VCaP (cell line): ENCODE results near the gene PIK3C2G.
"Not testable (repeated sequence)": the region's sequence is repeated elsewhere in the genome, so short reads cannot be mapped to it uniquely, and the experiment has no call there.

Experiments
- H3K27ac ChIP-seq: fragments of 450-650 bp; 2 replicates; pipeline ENCODE4 v1.5.1; 2017
- TF ChIP-seq, protein P1 (sequence below): fragments of 450-650 bp; conservative IDR thresholded peaks from 2 replicates; pipeline ENCODE4 v1.5.1; 2017; ENCODE audit warnings: mild to moderate bottlenecking, moderate library complexity

The PIK3C2G gene

DNA sequence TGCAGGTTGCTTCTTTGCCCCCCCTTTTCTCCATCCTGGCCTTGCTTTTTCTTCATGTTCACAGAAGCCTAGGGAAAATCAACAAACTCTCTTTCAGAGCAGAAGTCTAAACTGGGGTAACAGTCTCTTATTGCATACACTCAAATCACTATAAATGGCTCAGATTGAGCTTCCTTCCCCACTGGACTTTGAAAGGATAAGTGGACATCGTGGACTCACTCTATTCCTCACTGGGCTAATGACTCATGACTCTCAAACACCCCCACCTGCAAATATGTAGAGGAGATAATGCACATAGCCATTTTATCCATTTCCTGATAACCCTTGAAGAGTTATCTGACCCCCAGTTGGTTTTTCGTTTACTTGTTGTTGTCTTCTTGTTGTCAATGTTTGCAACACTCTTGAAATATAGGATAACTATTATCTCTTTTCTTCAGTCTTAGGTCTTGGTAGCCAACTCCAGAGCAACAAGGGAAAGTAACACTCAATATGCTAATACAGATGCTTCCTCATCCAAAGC, 221.3 kb downstream of the PIK3C2G start:
- TF ChIP-seq, protein P1, sequence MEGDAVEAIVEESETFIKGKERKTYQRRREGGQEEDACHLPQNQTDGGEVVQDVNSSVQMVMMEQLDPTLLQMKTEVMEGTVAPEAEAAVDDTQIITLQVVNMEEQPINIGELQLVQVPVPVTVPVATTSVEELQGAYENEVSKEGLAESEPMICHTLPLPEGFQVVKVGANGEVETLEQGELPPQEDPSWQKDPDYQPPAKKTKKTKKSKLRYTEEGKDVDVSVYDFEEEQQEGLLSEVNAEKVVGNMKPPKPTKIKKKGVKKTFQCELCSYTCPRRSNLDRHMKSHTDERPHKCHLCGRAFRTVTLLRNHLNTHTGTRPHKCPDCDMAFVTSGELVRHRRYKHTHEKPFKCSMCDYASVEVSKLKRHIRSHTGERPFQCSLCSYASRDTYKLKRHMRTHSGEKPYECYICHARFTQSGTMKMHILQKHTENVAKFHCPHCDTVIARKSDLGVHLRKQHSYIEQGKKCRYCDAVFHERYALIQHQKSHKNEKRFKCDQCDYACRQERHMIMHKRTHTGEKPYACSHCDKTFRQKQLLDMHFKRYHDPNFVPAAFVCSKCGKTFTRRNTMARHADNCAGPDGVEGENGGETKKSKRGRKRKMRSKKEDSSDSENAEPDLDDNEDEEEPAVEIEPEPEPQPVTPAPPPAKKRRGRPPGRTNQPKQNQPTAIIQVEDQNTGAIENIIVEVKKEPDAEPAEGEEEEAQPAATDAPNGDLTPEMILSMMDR, result no peak
- H3K27ac ChIP-seq, result no peak overlapping the region

DNA sequence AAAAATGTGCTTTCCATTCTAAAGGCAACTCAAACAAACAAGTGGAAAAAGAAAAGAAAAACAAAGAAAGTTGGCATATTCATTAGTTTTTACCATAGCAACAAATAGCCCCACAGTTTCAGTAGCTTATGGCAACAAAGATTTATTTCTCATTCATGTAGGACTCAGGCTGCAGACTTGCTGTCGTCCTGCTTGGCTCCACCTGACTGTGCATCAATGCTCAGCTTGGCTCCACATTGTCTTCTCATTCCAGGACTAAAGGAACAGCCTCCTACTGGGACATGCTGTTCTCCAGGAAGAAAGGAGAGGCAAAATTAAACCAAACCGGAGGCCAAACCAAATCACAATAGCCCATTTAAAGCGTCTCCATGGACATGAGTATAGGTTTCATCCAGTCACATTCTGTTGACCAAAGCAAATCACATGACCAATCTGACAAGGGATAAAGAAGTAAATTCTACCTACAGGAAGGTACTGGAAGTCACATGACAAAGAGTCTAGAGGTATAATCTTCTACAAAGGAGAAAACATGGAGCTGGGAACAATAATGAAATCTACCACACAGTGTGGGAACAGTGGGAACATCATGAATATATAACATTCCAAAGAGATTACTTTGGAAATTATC, 222.5 kb downstream of the PIK3C2G start:
- TF ChIP-seq, protein P1, result no peak
- H3K27ac ChIP-seq, result no peak overlapping the region

DNA sequence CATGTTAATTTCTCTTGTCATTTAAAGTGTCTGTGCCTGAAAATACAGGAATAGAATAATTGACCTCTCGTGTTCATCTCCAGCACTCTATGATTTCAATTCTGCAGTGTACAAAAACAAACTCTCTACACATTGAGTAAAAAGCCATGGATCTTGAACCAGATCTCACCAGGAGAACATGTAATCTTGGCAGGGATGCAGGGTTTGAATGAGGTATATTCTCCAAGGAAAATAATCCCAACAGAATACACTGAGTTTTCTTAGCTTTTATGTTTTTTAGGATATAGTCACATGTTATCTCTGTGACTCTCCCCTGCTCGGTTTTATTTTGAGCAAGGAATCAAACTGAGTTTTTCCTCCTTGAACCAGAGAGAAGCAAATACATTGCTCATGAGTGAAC, 224.7 kb downstream of the PIK3C2G start:
- no peak overlapping the region for H3K27ac ChIP-seq
- TF ChIP-seq, protein P1, result no peak

DNA sequence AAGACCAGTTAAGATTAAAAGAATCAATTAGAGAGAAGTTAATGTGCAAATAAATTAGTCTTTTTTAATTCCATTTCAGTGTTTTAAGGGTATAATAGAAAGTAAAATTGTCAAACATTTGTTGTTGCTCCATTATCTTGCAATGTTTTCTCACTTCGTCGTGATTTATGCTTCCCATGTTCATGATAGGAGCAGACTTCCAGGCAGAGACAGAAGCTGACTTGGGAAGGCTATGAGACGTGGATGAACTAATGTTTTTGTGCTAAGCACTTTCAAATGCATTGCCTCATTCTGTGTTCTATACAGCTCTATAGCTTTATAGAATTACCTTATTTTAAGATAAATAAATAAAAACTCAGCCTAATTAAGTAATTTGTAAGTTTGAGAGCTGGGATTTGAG, 226.2 kb downstream of the PIK3C2G start:
- TF ChIP-seq, protein P1, result no peak

DNA sequence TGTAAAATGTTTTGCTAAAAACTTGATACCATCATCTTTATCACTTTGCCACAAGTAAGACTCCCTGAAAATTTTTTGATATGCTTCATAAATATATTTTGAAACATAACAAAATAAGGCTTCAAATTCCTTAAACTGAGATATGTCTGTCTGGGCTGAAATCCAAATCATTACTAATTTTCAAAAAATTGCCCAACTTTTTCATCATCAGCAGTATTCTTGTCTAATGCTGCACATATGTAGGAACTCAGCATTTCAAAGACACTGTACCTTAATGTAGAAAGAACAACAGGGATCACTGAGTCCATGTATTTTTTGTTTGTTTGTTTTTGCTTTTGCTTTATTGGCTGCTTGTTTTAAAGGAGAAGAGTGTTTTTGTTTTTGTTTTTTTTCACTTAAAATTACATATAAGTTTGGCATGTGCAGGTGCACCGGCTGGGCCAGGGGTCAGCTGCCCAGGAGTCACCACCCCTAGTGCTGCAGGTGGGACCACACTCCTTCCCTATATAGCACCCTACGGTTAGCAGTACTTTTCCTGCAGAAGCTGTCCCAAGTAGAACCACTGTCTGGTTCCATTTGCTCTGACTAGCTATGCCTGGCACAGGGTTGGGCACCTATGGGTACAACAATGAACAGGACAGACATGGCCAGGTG, 231.2 kb downstream of the PIK3C2G start:
- H3K27ac ChIP-seq, result no peak overlapping the region
- TF ChIP-seq, protein P1, result no peak

More for the DNA sequence above, 226.2 kb downstream of the PIK3C2G start:
- no peak overlapping the region for H3K27ac ChIP-seq

DNA sequence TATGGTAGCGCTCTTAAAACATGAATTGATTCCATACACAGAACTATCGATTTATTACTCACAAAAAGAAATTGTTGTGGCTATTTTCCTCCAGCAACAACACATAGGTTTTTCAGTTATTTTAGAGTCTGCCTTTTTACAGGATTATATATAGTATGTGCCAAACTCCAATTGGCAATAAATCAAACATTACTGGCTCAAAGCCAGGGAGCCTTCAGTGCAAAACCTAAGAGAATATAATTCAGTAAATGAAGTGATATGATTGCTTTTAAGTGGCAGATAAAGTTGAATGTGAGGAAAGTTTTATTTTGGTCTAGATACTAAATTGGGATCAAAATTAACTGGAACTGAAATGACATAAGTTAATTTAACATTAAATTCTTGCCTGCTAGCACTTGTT, 234.8 kb downstream of the PIK3C2G start:
- H3K27ac ChIP-seq, result no peak overlapping the region
- TF ChIP-seq, protein P1, result no peak

DNA sequence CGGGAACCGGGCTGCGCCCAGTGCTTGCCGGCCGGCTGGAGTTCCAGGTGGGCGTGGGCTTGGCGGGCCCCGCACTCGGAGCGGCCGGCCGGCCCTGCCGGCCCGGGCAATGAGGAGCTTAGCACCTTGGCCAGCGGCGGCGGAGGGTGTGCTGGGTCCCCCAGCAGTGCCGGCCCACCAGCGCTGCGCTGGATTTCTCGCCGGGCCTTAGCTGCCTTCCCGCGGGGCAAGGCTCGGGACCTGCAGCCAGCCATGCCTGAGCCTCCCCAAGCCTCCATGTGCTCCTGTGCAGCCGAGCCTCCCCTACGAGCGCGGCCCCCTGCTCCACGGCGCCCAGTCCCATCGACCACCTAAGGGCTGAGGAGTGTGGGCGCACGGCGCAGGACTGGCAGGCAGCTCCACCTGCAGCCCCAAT, 238.8 kb downstream of the PIK3C2G start:
- H3K27ac ChIP-seq, result not testable (repeated sequence)

DNA sequence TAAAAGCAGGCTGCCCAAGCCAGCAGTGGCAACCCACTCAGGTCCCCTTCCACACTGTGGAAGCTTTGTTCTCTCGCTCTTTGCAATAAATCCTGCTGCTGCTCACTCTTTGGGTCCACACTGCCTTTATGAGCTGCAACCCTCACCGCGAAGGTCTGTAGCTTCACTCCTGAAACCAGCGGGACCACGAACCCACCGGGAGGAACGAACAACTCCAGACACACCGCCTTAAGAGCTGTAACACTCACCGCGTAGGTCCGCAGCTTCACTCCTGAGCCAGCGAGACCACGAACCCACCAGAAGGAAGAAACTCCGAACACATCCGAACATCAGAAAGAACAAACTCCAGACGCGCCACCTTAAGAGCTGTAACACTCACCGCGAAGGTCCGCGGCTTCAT, 239.4 kb downstream of the PIK3C2G start:
- not testable (repeated sequence) for H3K27ac ChIP-seq
